ENCODE data around the gene IL2RG. TPM values are rescaled to one million over a fixed set of nuclear protein-coding genes. Genes with fewer than 3 reads are reported as not detected.

IL2RG gene
- not detected in 2 replicates for total RNA-seq (2014; rRNA removed; shearing (Covaris generic))

GRCh38 chrX:71111141-71111843 is at the start of gene IL2RG:
Gene IL2RG (minus strand): TSS chrX:71111577. CDS start chrX:71111539, 38 bp downstream.
- no peak for DNase-seq (ENCODE audit: low spot score)
- in situ Hi-C loops (cut with HindIII; ENCODE audit: low sequenced_read_pairs): no loop called here

DNA sequence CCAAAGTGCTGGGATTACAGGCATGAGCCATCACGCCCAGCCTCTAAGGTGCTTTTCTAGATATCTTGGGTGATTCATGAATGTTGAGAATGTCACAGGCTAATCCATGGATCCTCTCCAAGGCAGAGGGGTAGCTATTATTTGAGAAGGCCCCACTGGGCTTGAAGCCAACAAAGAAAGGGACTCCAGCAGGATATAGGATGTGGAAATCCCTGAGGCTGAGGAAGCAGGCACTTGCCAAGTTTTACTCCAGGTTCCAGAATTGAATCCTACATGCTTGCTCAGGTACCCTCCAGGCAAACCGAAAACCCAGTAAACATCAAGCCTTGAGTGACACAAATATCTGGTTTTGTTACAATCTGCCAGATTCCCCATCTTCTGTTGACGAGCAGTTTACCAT is 49.1 kb upstream of the IL2RG start:
- in situ Hi-C loops (cut with HindIII; ENCODE audit: low sequenced_read_pairs): no loop called here
- no peak for DNase-seq (ENCODE audit: low spot score)

- in situ Hi-C loops (cut with HindIII; ENCODE audit: low sequenced_read_pairs): no loop called here
- no peak for DNase-seq (ENCODE audit: low spot score)
Observed at GRCh38 chrX:71159335-71159734, 48.0 kb upstream of the IL2RG start.

DNA sequence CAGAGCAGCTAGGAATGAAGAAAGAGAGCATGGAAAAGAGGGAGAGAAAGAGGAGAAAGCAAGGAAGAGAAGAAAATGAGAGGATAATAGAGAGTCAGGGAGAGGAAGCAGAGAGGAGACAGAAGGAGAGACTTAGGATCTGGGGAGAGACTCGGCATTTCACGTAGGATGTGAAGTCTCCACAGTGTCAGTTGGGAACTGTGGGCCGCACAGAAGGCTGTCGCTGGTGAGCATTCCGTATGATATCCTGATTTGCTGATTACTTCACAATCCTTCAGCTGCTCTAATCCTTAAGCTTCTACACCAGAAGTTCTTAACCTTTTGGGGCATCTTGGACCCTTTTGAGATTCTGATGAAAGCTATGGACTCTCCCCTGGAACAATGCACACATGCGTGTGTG is 47.2 kb upstream of the IL2RG start:
- no peak for DNase-seq (ENCODE audit: low spot score)
- in situ Hi-C loops (cut with HindIII; ENCODE audit: low sequenced_read_pairs): no loop called here

DNA sequence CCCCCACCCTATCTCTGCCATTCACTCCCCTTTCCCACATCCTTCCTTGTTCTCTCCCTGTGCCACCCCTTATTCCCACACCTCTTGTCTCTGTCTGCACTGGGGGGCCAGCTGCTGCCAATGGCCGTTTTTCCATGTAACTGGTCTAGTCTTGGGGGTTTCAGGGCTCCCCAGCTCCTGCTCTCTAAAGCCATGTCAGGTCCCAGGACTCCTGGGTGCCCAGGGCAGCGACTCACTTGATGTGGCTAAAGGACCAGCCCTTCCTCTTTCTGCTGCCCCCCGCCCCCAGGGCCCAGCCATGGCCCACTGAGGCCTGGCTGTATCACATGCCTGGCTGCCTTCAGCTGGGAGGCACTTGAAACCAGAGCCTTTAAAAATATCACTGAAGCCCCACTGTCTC is 43.3 kb upstream of the IL2RG start:
- in situ Hi-C loops (cut with HindIII; ENCODE audit: low sequenced_read_pairs): no loop called here
- no peak for DNase-seq (ENCODE audit: low spot score)

DNA sequence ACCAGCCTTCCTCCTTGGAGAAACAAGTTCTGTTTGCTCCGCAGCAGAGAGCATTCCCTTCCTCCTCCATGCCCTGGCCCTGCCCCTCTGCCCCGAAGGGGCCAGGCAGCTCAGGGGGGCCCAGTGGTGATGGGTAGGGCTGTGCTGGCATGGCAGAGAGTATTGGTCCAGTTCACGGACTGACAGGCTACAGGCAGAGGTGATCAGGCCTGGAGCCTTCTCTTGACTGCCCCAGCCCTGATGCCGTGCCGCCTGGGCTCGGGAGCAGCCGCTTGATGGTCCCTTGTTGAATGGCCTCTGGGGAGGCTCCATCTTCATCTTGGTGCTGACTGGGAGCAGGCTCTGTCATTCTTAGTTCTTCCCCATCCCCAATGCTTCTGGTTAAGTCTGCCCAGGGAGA is 42.8 kb upstream of the IL2RG start:
- no peak for DNase-seq (ENCODE audit: low spot score)
- in situ Hi-C loops (cut with HindIII; ENCODE audit: low sequenced_read_pairs): no loop called here

- DNase-seq (ENCODE audit: low spot score): no peak
- in situ Hi-C loops (cut with HindIII; ENCODE audit: low sequenced_read_pairs): no loop called here
Observed at GRCh38 chrX:71151366-71151765, 40.0 kb upstream of the IL2RG start.

GRCh38 chrX:71148278-71148663 is 36.9 kb upstream of the IL2RG start:
- in situ Hi-C loops (cut with HindIII; ENCODE audit: low sequenced_read_pairs): no loop called here
- DNase-seq (ENCODE audit: low spot score): no peak

DNA sequence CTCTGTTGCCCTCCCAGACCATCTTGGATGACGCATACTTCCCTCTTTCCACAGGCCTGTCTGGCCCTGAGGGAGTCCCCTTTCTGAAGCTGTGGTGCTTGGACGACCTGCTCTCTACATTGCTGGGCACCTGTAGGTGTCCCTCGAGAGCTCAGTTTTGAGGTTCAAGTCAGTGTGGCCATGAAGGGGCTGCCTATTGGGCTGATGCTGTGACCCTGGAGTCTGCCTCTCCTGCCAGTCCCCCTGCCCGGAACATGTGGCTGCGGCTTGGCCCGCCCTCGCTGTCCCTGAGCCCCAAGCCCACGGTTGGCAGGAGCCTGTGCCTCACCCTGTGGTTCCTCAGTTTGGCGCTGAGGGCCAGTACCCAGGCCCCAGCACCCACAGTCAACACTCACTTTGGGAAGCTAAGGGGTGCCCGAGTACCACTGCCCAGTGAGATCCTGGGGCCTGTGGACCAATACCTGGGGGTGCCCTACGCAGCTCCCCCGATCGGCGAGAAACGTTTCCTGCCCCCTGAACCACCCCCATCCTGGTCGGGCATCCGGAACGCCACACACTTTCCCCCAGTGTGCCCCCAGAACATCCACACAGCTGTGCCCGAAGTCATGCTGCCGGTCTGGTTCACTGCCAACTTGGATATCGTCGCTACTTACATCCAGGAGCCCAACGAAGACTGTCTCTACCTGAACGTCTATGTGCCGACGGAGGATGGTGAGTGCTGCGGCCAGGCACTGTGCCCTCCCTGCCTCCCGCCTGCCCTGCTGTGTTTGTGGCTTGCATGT is 36.3 kb upstream of the IL2RG start:
- in situ Hi-C loops (cut with HindIII; ENCODE audit: low sequenced_read_pairs): no loop called here
- DNase-seq (ENCODE audit: low spot score): peak; percentile 72

GRCh38 chrX:71144651-71145050 is 33.3 kb upstream of the IL2RG start, which contains the start of gene NLGN3:
Gene NLGN3 (plus strand): TSS chrX:71144841. CDS start chrX:71147750, 2,909 bp downstream.
- DNase-seq (ENCODE audit: low spot score): peak; percentile 54
- in situ Hi-C loops (cut with HindIII; ENCODE audit: low sequenced_read_pairs): no loop called here

DNA sequence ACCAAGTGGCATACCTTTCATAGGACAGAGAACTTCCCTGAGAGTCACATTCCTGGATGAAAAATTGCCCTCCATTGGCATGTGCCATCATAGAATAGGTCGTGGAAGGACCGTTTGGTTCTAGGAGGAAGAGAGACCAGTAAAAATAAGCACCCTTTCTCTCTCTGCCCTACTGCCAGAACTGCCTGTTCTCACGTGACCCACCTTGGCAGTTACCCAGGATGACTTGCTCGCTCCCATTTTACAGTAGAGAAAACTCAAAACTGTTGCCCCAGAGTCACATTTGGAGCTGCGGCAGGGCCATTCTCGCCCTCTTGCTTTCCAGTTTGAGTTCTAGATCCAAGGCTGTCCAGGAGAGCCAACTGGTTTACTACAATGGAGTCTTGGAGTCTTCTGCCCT is 32.1 kb upstream of the IL2RG start:
- in situ Hi-C loops (cut with HindIII; ENCODE audit: low sequenced_read_pairs): no loop called here
- peak; percentile 43 for DNase-seq (ENCODE audit: low spot score)

DNA sequence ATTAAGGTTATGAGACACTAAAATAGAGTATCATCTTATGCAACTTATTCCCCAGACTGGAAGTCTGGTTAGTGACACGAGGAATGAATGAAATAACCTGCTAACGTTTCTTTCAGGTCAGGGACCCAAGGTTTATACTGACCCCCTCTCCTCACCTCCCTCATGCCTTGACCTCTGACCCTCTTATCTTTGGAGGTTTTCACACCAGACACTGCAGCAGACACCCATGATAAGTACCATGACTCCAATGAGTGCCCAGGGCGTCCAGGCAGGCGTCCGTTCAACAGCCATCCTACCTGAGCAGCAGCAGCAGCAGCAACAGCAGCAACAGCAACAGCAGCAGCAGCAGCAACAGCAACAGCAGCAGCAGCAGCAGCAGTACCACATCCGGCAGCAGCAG is 29.1 kb upstream of the IL2RG start:
- in situ Hi-C loops (cut with HindIII; ENCODE audit: low sequenced_read_pairs): no loop called here
- DNase-seq (ENCODE audit: low spot score): no peak

- in situ Hi-C loops (cut with HindIII; ENCODE audit: low sequenced_read_pairs): no loop called here
- no peak for DNase-seq (ENCODE audit: low spot score)
Observed at GRCh38 chrX:71131510-71131909, 20.1 kb upstream of the IL2RG start.

- peak; percentile 60 for DNase-seq (ENCODE audit: low spot score)
- in situ Hi-C loops (cut with HindIII; ENCODE audit: low sequenced_read_pairs): no loop called here
Observed at GRCh38 chrX:71128915-71129765, 17.8 kb upstream of the IL2RG start.

- in situ Hi-C loops (cut with HindIII; ENCODE audit: low sequenced_read_pairs): no loop called here
- DNase-seq (ENCODE audit: low spot score): no peak
Observed at GRCh38 chrX:71128166-71128833, 16.9 kb upstream of the IL2RG start.

DNA sequence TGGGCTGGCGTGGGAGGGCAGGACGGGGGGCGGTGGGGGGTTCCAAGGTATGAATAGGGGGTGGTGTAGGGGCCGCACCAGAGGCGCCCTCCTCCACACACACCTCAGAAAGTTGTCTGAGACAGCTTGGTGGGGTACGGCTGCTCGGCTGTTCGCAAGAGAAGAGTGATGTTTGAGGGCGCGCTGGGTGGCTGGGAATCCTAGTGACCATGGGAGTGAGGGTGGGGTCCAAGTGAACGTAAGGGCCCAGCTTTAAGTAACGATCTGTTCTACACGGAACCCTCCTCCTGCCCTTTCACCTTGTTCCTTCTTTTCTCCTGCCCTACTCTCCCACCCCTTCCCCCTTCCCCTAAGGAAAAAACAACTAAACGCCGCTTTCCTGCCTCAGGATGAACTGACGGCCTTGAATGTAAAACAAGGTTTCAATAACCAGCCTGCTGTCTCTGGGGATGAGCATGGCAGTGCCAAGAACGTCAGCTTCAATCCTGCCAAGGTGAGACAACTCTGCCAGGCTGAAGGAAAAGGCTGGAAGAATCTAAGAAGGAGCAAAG is 7.7 kb upstream of the IL2RG start:
- in situ Hi-C loops (cut with HindIII; ENCODE audit: low sequenced_read_pairs): no loop called here
- peak; percentile 32 for DNase-seq (ENCODE audit: low spot score)

DNA sequence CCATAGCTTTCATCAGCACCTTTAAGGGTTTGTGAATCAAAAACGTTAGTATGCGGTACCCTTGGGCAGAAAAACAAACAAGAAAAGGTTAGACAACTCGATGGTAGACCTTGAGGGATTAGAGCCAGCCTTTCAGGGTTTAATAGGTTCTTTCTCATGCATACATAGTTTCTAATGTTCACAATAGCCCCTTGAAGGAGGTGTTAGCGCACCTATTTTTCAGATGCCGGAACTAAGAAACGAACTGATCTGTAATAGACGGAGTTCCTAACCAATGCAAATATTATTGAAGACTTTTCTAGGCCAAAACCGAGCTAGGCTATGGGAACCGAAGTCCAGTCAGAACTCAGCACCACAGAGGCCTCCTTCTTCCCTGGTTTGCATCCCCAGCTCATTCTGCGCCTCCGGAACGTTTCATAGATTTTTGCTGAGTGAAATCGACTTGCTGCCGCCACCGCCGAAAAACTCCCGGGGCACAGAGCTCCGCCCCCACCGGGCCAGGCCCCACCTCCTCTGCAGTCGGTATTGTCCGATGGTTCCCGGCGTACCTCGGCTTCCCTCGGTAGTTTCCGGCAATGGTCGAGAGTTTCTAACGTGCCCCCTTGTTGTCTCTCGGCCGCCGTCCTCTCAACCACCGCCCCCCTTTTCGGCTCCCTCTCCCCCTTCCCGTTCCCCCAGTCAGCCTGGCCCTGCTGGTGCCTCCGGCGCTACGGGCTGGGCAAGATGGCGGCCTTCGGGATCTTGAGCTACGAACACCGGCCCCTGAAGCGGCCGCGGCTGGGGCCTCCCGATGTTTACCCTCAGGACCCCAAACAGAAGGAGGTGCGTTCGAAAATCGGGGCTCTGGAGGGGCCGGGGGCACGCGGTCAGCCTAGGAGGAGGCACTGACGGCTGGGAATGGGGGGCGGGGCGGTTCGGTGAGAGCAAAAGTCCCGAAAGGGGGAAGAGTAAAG is 6.9 kb upstream of the IL2RG start, which contains the start of gene MED12:
Gene MED12 (plus strand): TSS at position 565 of the 953 bp plus-strand sequence. CDS start 159 bp downstream, at position 724.
- in situ Hi-C loops (cut with HindIII; ENCODE audit: low sequenced_read_pairs): no loop called here
- peak; percentile 86 for DNase-seq (ENCODE audit: low spot score)

- DNase-seq (ENCODE audit: low spot score): no peak
- in situ Hi-C loops (cut with HindIII; ENCODE audit: low sequenced_read_pairs): no loop called here
Observed at GRCh38 chrX:71117358-71117757, 6.0 kb upstream of the IL2RG start.

Measured in G401 (cell line).